Skin of body (tissue), 2 donors: ENCODE measurements around the gene TRIM25. TPM values are rescaled to one million over a fixed set of nuclear protein-coding genes. Genes with fewer than 3 reads are reported as not detected.
"Not testable (repeated sequence)": the region's sequence is repeated elsewhere in the genome, so short reads cannot be mapped to it uniquely, and the experiment has no call there.

Experiments used
- DNase-seq: peaks from one replicate; lab custom pipeline; 2025; lab: John Stamatoyannopoulos, UW
- total RNA-seq: library from RNA; depleted of rRNA; stranded (reverse); fragments of >200 nt; gene quantifications from one replicate; pipeline ENCODE4 v1.2.3, GENCODE V29; 2014

The TRIM25 gene, protein sequence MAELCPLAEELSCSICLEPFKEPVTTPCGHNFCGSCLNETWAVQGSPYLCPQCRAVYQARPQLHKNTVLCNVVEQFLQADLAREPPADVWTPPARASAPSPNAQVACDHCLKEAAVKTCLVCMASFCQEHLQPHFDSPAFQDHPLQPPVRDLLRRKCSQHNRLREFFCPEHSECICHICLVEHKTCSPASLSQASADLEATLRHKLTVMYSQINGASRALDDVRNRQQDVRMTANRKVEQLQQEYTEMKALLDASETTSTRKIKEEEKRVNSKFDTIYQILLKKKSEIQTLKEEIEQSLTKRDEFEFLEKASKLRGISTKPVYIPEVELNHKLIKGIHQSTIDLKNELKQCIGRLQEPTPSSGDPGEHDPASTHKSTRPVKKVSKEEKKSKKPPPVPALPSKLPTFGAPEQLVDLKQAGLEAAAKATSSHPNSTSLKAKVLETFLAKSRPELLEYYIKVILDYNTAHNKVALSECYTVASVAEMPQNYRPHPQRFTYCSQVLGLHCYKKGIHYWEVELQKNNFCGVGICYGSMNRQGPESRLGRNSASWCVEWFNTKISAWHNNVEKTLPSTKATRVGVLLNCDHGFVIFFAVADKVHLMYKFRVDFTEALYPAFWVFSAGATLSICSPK
- 21.6 TPM for total RNA-seq

DNA sequence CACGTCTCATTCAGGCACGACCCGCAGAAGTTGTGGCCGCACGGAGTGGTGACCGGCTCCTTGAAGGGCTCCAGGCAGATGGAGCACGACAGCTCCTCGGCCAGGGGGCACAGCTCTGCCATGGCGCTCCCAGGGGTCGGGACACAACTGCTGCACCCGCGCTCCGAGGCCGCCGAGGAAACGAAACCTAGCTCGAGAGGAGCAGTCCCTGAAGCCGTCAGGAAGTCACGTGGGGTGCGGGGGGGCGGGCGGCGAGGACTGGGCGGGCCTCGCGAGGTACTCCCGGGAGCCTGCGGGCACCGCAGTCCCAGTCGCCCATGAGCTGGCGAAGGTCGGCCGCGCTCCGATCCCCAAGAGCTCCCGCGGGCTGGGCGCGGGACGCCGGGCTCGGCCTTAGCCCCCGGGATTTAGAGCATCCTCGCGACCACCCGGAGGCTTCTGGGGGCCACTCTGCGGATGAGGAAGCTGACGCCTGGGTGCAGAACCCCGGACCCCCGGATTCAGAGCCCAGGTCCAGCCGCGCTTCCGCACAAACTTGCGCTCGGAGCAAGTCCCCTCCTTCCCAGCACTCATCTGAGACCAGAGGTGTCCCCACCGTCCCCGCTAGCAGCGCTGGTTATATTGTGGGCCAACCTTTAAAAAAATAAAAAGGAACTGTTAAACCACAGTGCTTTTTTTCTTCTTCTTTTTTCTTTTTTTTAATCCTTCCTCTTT, at the start of gene TRIM25:
Gene TRIM25 (minus strand): TSS at position 183 of the 714 bp plus-strand sequence. CDS start 61 bp downstream, at position 122.
- peak; percentile 59 for DNase-seq

DNA sequence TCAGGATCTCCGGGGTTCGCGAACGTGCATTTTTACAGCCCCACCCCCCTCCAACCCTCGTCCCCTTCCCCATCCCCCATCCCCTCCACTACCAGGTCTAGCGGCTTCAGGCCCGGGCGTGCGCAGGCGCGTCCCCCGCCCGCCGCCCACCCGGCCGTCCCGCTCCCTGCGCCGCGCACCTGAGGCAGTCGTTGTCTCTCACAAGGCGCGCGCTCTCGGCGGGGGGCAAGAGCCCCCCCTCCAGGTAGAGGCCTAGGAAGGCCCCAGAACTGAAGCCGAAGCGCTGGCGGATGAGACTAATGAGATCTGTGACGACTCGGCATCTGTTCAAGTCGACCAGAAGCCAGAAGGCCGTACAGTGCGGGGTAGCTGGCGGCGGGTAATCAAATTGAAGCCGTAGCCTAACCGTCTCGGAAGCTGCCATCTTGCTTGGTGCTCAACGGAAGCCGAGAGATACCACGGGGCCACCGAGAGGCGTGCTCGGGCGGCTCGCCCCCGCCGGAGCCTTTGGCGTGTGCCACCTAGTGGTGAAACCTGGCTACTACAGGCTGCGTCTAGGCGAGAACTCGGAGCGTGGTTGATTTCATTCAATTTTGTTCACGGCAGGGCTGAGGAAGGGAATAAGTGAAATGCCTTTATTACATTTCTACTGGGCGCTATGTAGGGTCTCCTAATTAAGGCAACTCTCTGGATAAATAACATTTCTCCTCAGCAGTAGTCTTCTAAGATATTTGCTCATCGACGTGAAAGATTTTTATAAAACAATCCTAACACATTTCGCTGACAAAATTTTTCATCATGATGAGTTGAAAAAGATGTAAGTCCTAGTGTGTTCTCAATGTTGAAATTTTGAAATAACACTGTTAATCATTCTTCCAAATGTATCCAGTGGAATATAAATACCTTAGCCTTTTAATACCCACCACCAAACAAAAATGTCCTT, 47.0 kb upstream of the TRIM25 start, which contains the start of gene COIL:
Gene COIL (minus strand): TSS at position 455 of the 943 bp plus-strand sequence. CDS start 31 bp downstream, at position 424.
- peak; percentile 94 for DNase-seq

DNA sequence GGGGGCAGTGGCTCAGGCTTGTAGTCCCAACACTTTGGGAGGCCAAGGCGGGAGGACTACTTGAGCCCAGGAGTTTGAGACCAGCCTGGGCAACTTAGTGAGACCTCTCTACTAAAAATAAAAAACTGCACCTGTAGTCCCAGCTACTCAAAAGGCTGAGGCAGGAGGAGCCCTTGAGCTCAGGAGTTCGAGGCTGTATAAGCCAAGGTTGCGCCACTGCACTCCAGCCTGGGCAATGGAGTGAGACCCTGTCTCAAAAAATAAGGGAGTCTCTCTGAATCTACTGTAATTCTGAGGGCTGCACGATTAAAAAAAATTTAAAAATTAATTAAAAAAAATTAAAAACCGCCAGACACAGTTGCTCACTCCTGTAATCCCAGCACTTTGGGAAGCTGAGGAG, 43.1 kb upstream of the TRIM25 start:
- DNase-seq: no peak

DNA sequence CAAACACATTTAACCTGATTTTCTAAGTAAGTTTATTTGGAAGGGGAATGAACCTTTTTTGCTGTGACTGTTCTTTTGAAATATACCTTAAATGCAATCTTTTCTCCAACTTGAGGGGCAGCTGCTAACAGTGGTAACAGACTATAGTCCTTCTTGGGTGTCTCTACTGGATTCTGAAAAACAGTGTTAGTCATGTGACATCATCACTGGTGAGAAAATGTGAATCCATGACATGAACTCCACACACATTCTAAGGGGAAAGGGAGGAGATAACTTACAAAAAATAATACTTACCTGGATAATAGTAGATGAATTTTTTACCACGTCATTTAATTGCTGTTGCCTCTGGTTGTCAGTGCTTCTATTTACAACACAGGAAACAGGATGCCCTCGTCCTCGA, 35.7 kb upstream of the TRIM25 start:
- DNase-seq: no peak

DNA sequence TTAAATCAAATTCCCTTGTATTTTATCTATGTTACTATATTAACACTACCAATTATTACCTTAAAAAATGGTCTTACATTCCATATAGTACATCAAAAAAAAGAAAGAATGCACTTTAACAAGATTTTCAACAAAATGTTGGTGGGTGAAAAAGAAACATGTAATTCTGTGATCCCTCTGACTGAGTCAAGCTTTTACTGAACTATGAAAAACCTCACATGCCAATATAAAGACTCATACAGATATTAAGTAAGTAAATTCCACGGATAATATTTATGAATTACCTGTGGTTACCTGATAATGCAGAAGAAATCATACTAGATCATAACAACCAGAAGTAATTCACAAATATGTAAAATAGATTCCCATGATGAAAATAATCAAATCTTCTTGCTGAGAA, 34.6 kb upstream of the TRIM25 start:
- DNase-seq: no peak

DNA sequence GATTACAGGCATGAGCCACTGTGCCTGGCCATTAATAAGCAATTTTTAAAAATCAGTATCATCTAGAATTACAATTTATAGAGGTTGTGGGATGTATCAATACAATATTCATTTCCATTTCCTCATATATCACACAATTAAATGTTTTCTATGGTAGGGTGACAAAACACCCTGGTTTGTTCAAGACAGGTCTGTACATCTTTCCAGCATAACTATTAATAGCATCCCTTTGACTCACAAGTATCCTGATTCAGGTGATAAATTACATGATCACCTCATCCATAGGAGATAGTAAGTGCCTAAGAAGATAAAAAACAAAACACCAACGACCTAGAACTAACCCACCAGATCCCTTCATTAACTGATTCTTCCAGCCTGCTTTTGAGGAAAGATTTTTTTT, 33.9 kb upstream of the TRIM25 start:
- DNase-seq: no peak

DNA sequence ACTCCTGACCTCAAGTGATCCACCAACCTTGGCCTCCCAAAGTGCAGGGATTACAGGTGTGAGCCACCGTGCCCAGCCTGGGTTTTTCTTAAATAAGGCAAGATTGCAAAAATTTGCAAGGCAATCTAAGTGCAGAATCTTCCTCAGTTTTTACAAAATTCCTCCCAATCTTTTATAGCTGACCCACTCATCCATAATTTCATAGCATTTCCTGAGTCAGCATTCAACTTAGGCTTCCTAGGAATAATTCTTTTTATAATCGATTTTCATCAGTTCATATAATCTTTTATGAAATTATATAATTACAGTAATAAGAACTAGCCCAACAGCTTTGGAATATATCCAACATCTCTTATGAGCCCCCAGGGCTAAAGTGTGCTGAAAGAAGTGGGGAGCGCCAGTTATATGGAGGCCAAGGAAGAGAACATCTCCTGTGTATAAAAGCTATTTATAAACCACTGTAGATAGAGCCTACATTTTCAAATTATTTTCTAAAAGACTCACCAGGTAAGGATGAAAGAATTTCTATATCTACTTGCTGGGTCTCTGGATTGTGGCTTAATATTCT, 32.2 kb upstream of the TRIM25 start:
- DNase-seq: no peak

DNA sequence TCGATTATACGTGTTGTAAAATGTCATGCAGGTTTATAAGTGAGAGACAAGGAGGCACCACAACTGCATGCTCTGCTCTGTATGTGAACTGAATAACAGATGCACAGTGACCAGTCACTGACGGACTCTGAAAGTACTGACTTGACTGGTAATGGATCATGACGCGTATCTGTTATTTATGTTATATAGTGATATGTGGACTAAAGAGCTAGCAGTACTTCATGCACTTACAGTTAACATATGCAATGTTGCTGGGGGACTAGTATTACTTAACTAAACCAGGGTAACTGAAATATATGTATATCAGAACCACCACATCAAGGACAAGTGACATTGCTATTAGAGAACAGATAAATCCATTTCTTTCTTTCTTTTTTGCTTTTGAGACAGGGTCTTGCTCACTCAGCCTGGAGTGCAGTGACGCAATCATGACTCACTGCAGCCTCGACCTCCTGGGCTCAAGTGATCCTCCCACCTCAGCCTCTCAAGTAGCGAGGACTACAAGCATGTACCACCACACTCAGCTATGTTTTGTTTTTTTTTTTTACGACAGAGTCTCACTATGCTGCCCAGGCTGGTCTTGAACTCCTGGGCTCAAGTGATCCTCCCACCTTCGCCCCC, 29.8 kb upstream of the TRIM25 start:
- no peak for DNase-seq

DNA sequence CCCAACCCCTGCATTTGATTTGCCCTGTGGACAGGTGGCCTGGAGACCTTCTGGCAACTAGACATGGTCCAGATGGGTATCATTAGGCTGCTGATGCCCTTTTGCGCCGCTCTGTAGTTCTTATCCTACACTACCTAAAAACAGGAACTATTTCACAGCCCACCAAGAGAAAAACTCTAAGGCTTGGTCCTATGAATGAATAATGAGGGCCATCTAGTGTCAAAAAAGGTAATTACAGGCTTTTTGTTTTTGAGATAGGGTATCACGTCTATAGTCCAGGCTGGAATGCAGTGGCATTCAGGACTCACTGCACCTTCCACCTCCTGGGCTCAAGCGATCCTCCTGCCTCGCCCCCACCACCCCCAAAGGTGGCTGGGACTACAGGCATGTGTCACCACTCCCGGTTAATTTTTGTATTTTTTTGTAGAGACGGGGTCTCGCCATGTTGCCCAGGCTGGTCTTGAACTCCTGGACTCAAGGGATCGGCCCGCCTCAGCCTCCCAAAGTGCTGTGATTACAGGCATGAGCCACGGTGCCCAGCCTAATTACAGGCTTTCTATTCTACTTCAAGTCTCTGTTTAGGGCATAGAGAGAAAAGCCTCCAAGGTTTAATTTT, 26.1 kb upstream of the TRIM25 start:
- no peak for DNase-seq

DNA sequence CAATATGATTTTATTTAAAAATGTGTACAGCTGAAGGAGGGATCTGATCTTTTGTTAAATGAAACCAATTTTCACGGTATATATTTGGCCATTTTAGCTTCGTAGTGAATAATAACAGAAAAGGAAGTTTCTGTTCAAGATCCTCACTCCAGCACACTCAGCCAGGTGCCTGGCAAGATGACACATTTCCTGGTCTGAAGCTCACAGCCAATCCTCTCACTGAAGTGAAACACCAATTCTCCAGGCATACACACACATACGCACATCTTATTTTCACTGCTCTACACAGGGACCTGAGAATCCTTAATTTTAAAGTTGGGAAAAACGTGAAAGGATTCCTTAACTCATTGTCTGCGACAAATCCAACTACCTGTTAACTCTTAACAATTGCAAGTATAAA, 24.4 kb upstream of the TRIM25 start:
- not testable (repeated sequence) for DNase-seq

DNA sequence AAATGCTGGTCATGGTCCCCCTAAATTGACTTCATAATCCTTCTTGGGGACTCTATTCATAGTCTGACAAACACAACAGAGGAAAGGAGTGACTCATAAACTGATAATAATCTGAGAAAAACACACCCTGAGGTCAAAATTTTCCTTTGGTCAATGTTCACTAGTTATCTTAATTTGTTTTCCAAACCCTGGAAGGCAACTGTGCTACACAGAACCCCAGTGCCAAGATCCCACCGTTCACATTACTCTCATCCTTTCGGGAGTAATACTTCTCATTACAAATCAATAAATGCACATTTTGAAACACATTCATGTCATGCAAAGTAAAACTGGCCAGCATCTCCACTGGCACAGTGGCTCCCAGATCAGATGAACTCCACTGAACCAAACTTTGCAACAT, 23.8 kb upstream of the TRIM25 start:
- DNase-seq: no peak

DNA sequence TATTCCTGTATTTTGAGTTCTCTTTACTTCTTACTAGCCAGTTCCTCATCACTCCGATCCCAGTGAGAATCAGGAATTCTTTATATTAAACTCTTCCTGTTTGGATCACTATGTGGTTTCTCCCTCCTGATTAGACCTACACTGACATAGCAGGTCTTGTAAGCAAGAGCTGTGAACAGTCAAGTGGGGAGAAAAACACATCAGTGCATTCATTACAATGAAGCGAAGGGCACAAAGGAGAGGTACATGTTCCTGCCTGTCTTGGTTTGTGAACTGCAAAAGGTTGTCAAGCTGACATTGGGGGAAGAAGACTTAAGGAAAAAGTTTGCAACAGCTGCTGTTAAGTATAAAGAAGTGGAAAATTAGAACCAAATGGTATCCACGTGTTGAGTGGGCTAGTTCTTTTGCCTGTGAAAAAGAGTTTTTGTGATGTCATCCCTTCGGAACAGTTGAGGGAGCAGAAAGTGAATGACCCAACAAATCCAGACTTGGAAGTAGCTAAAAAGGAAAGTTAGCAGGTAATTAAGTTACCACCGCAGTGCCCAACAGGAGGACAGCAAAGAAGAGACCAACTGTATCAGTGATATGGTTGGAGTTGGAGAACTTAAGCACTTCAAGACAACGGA, 23.0 kb upstream of the TRIM25 start:
- DNase-seq: no peak

DNA sequence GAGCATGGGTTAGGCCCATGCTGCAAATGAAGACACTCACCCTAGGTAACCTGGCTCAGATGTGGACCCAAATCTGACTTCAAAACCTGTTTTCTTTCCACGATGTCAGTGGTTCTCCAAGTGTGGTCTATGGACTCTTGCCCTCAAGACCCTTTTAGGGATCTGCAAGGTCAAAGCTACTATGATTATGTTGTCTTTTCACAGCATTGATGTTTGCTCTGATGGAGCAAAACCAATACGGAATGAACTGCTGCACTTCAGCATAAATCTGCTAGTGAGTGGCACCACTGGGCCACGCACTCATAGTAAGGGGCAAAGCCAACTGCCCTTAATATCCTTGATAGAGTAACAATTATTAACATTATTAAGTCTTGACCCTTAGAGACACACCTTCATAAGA, 21.6 kb upstream of the TRIM25 start:
- DNase-seq: no peak

DNA sequence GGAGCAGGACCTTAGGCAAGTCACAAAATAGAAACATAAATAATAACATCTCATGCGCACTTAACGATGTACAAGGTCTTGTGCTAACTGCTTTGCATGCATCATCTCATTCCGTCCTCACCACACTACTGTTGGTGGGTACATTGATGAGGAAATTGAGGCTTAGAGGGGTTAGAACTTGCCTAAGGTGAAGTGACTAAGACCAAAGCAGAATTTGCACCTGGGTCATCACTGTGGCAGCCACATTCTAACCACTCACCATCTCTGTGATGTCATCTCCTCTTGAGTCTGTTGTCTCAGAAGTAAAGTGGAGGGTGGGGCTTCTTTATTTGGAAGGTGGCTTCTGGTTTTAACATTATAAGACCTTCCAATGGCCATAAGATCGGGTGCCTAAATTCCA, 20.4 kb upstream of the TRIM25 start:
- no peak for DNase-seq

DNA sequence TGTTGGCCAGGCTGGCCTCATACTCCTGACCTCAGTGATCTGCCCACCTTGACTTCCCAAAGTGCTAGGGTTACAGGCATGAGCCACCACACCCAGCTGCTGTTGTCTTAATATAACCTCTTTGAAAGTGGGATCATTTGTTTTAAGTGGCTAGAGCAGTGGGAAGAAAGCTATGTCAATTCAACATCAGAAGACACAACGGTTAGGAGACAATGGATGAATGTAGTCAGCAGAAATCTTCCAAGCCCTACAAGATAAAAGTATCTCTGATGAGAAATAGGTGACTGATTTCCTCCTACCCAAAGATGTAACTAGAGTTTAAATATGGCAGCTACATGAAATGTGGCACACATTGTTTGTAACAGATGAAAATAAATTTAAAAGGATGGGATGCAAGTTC, 20.0 kb upstream of the TRIM25 start:
- DNase-seq: no peak

DNA sequence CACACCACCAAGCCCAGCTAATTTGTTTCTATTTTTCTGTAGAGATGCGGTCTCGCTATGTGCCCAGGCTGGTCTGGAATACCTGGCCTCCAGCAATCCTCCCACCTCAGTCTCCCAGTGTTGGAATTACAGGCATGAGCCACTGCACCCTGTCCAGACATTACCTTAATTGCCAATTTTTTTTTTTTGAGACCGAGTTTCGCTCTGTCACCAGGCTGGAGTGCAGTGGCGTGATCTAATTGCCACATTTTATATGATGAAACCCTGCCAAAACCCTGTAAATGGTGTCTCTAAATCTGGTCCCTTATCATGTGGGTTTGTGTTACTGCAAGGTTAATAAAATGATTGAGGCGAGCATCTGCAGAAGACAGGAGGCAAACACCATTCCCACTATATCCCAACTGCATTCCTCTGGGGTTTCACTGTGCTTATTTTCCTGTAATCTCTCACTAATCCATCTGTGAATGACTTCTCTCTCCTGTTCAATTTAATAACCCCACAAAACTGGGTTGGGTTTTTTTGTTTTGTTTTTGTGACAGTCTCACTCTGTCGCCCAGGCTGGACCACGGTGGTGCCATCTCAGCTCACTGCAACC, 19.4 kb upstream of the TRIM25 start:
- DNase-seq: no peak

DNA sequence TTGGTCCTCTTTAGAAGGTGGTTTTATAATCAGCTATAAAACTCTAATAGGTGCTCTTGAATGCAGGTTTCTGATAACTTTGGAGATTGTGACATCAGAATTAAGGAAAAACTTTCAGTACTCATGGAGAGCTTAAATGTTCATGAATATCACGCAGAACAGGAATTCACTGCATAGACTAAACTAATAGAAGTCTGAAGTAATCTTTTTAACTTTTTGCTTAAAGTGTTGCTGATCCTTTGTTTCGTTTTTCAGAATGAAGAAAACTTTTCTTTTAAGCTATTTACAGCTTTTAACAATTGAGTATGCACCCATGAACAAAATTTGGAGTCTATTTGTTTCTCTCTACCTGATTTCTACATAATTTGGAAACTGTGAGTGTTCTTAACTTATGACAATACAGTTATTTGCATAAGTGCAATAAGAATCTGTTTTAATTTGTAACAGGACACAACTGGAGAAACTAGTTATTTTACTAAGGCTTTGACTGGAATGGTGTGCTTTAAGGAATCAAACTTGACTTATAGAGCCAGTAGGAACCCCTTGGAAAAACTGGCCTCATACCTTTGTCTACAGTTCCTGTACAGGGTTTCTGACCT, 17.0 kb upstream of the TRIM25 start:
- no peak for DNase-seq

DNA sequence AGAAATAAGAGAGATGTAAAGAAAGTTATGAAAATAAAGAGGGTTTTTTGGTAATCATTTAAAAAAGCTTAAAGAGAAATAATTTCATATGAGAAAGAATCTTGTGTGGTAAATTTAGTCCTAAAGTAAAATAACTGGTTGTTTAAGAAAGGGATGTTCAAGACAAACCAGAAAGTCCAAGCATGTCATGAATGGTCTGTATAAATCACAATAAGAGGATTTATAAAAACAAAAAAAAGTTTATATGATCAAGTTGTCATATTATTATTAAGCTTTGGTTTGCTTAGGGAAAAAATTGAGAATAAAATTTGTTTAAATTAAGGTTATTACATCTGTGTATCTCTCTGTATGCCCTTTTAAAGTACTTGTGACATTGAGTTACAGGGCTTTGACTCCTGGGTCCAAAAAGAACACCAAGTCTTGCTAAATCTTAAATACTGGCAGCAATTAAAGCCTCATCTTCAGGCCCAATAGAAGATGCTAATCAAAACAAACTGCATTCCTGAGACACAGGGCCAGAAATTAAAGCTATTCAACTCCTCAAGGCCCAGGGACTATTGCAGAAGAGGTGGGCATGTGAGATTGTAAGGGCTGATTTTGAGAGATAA, 15.6 kb upstream of the TRIM25 start:
- DNase-seq: no peak
